Rectal smooth muscle tissue (tissue), 1 donor: ENCODE results near the gene AGPAT4.

Experiments used
- H3K27ac ChIP-seq: one replicate; pipeline ENCODE4 v1.7.0; 2013; ENCODE audit warnings: low read depth, low read length, inconsistent platforms
- H3K27me3 ChIP-seq: one replicate; pipeline ENCODE4 v1.7.0; 2013; ENCODE audit warnings: low read length; ENCODE audit not compliant: control insufficient read depth, insufficient read depth
- H3K36me3 ChIP-seq: one replicate; pipeline ENCODE4 v1.7.0; 2013; ENCODE audit warnings: low read length; ENCODE audit not compliant: control insufficient read depth, insufficient read depth
- H3K4me1 ChIP-seq: one replicate; pipeline ENCODE4 v1.7.0; 2013; ENCODE audit warnings: low read length; ENCODE audit not compliant: control insufficient read depth, insufficient read depth
- H3K4me3 ChIP-seq: one replicate; pipeline ENCODE4 v1.7.0; 2013; ENCODE audit warnings: low read length
- H3K9ac ChIP-seq: one replicate; pipeline ENCODE4 v1.7.0; 2013; ENCODE audit warnings: low read length

The AGPAT4 gene

DNA sequence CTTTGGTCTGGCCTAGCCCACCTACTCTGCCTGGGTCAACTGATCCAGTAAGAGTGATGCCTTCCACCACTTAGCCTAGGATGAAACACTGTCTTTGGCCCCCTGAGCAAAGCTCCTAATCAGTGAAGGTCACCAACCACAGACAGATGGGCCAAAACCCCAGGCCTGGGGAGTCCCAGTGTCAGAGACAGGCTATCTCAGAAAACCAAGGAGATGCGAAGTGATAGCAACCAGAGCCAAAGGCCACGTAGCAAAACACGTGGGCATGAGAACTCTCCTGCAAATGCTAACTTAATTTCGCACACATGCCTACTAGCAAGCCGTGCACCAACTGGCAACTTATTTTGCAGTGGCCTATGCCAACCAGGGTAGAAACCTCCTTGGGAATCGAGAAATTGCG is 29.1 kb downstream of the AGPAT4 start:
- no peaks in the 10 kb centered on the region for H3K27me3 ChIP-seq
- H3K27ac ChIP-seq, result no peak overlapping the region
- no peaks in the 10 kb centered on the region for H3K36me3 ChIP-seq
- H3K4me3 ChIP-seq, result no peak overlapping the region
- no peaks in the 10 kb centered on the region for H3K4me1 ChIP-seq
- no peak overlapping the region for H3K9ac ChIP-seq

DNA sequence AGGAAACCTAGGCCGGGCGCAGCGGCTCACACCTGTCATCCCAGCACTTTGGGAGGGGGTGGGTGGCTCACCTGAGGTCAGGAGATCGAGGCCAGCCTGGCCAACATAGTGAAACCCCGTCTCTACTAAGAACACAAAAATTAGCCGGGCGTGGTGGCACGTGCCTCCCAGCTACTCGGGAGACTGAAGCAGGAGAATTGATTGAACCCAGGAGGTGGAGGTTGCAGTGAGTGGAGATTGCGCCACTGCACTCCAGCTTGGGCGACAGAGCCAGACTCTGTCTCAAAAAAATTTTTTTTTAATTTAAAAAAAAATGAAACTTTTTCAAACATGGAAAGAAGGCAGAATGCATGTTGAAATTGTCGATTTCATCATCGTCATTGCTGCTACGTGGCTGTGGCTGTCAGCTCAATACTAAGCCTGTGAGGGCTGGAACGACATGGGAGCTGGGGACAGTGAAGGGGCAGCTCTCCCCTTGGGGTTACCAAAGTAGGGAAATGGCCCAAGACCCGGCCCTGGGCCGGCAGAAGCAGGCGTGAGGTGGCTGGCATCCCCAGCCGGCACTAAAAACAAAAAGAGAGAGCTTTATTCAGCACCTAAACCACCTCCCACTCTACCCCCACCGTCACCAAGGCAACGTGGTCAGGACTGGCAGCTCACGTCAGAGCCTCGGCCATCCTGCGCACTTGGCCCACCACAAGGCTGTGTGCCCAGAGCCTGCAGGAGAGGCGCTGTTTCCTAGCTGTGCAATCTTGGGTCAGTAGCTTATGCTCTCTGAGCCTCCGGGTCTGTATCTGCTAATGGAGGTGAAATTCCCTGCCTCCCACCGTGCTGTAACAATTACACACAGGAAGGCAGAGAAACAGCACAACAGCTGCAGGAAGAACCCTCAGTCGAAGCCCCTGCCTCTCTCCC is 30.8 kb downstream of the AGPAT4 start:
- Histone ChIP-seq H3K27me3 (no peaks in the 10 kb centered on the region), H3K27ac (no peak overlapping the region), H3K4me1 (peaks cover 2% of the 10 kb centered on the region), H3K9ac (no peak overlapping the region), H3K36me3 (no peaks in the 10 kb centered on the region), H3K4me3 (no peak overlapping the region)

DNA sequence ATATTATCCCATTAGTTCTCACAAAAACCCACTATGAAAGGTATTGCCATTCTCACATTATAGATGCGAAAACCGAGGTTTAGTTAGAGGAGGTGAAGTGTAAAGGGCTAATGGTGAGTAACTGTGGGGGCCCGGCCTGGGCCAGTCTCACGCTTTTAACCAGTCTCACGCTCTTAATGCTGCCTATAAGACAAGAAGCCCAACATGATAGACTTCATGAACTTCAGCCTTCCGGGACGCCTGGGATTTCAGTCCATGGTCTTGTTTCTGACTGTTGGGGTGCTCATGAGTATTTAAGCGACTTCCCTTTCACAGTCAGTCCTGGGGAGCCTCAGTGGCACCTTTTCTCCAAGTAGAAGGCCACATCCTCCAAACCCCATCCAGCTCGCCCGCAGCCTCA is 31.7 kb downstream of the AGPAT4 start:
- H3K27me3 ChIP-seq, result no peaks in the 10 kb centered on the region

DNA sequence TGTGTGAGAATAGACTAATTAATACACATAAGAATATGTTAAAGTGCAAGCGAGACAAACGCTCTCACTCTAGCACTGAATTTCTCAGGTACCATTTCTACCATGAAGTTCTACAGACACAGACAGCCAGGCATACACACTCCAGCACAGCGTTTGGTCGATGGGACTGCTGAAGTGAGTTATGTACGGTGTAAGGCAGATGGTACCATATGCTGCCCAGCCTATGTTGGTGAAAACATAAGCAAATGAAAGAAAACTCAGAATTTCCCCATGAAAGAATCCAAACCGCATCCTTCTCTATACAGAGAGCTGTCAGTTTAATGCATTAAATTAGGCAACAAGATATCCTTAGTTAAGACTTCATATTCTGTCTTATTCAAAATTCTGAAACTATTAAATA is 34.9 kb downstream of the AGPAT4 start:
- peaks cover 20% of the 10 kb centered on the region for H3K4me1 ChIP-seq
- H3K36me3 ChIP-seq, result no peaks in the 10 kb centered on the region
- no peaks in the 10 kb centered on the region for H3K27me3 ChIP-seq
- no peak overlapping the region for H3K4me3 ChIP-seq
- H3K27ac ChIP-seq, result no peak overlapping the region
- no peak overlapping the region for H3K9ac ChIP-seq

More for the DNA sequence above, 31.7 kb downstream of the AGPAT4 start:
- no peak overlapping the region for H3K4me3 ChIP-seq
- no peaks in the 10 kb centered on the region for H3K36me3 ChIP-seq
- peaks cover 6% of the 10 kb centered on the region for H3K4me1 ChIP-seq
- H3K9ac ChIP-seq, result no peak overlapping the region
- H3K27ac ChIP-seq, result no peak overlapping the region

DNA sequence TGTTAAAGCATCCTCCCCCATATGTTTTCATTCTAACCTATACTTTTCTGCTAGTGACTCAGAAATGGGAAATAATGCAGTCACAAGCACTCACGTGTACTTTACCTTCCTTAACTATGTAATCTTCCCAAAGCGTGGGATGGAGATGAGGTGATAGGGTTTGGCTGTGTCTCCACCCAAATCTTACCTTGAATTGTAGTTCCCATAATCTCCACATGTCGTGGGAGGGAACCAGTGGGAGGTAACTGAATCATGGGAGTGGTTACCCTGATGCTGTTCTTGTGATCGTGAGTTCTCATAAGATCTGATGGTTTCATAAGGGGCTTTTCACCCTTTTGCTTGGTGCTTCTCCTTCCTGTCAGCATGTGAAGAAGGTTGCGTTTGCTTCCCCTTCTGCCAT is 35.4 kb downstream of the AGPAT4 start:
- Histone ChIP-seq H3K4me1 (peaks cover 22% of the 10 kb centered on the region), H3K36me3 (no peaks in the 10 kb centered on the region), H3K9ac (no peak overlapping the region), H3K27ac (no peak overlapping the region), H3K27me3 (no peaks in the 10 kb centered on the region), H3K4me3 (no peak overlapping the region)

DNA sequence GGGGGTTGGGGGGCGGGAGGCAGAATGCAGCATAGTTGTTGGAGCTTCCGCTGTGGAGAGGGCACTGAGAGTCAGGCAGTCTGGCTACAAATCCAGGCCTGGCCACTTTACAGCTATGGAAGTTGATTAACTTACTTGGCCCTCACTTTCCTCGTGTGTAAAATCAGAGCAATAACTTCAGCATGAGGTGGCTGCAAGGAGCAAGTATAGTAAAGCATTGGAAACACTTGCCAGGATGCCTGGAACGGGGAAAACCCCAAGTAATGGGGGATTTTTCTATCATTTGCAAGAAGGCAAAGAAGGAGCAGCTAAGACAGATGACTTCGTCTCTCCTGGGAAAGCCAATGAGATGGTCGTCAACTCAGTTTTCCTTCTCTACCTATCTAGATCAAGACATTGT is 35.8 kb downstream of the AGPAT4 start:
- Histone ChIP-seq H3K36me3 (no peaks in the 10 kb centered on the region), H3K4me3 (no peak overlapping the region), H3K4me1 (peaks cover 22% of the 10 kb centered on the region), H3K27ac (no peak overlapping the region), H3K9ac (no peak overlapping the region), H3K27me3 (no peaks in the 10 kb centered on the region)

DNA sequence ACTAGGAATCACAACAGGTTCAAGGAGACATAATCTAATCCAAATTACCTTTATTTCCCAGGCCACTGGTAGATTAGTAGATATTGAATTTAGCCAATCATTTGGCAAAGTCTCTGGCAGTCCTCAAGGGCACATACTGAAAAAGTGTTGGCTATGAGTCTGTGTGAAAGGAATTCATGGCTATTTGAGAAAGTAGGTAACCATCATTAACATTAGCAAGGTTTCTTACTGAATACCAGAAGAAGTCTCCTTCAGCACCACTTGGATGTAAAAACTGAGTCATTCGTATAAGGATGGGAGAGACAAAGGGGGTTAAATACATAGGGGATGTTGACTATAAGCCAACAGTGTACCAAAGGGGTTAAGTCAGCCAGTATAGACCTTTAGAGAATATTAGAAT is 36.7 kb downstream of the AGPAT4 start:
- Histone ChIP-seq H3K4me1 (peaks cover 22% of the 10 kb centered on the region), H3K4me3 (no peak overlapping the region), H3K27me3 (no peaks in the 10 kb centered on the region), H3K36me3 (peaks cover under 1% of the 10 kb centered on the region), H3K9ac (no peak overlapping the region), H3K27ac (no peak overlapping the region)

DNA sequence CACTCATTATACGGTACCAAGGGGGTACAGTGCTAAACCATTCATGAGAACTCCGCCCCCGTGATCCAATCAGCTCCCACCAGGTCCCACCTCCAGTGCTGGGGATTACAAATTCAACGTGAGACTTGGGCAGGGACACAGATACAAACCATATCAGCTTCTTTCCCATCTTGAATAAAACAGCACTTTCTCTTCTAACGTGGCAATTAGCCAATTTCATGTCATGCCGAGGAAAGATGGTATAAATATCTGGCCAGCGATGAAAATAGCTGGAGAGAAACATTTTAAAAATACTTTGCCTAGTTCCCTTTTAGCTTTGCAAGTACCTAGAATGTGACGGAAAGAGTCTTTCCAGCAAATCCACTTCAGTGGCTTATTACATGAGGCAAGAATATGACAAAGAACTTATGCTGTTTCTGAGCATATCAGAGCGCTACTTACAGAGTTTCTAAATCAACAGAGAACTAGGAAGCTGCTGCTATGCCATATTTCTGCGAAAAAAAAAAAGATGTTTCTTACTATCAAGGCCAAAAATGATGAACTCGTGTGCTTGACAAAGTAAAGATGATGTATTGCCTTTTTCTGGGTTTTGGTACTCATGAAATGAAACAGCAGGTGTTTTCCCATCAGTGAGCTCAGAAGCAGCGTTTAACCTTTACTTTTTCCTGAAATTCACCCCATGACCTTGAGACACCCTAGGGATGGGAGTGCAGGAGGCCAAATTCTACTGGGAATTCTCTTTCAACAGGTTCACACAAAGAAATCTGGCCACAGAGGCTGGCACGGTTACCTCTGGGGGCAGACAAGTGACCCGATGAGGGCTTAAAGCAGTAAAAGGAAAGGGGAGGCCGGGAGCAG is 37.9 kb downstream of the AGPAT4 start:
- no peak overlapping the region for H3K4me3 ChIP-seq
- H3K36me3 ChIP-seq, result peaks cover 3% of the 10 kb centered on the region
- peak overlapping the region; percentile 24 for H3K27ac ChIP-seq
- H3K27me3 ChIP-seq, result no peaks in the 10 kb centered on the region
- H3K4me1 ChIP-seq, result peaks cover 22% of the 10 kb centered on the region
- no peak overlapping the region for H3K9ac ChIP-seq

DNA sequence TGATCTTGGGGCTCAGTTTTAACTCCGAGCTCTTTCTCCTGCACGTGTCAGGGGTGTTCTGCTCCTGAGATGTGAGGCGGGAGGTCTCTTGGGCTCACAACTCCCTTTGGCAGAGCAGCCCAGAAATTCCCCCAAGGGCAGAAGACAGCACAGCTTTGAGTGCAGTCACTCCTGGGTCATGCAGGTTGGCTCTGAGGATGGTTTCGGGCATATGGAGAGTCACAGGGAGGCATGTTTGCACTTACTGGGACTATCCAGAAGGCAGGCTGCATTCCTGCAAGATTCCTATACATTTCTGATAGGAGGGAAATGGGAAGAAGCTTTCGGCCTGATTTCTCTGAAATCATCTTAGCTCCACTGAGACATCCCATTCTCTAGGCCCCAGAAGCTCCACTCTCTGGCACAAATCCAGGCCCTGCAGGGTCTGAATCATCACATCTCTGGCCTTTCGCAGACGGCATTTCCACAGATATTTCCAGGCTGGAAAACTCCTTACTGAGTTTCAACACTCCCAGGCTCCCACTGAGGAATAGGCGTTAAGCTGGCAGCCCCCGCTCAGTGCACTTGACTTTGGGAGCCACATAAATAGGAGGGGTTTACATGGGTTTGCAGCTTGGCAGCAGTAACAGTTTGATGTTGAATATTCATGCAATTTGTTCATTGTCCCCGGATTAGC is 39.7 kb downstream of the AGPAT4 start:
- H3K4me3 ChIP-seq, result no peak overlapping the region
- H3K36me3 ChIP-seq, result peaks cover 3% of the 10 kb centered on the region
- no peaks in the 10 kb centered on the region for H3K27me3 ChIP-seq
- no peak overlapping the region for H3K27ac ChIP-seq
- peaks cover 28% of the 10 kb centered on the region for H3K4me1 ChIP-seq
- H3K9ac ChIP-seq, result no peak overlapping the region

DNA sequence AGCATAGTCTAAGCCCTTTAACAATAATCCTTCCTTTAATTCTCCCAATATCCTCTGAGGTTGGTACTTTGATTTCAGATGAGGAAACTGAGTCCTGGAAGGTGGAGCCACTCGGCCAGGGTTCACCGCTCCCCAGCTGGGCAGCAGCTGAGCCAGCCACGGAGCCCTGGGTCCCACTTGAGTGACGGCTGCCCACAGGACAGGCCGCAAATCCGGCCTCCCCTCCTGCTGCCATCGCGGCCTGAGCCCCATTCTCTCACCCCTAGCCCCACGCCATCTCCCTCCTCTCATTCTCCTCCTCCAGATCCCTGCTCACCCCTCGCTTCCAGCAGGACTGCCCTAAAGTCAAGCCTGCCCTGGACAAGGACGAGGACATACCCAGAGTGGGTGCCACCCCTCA is 41.4 kb downstream of the AGPAT4 start:
- peaks cover 35% of the 10 kb centered on the region for H3K4me1 ChIP-seq
- H3K9ac ChIP-seq, result no peak overlapping the region
- H3K27me3 ChIP-seq, result no peaks in the 10 kb centered on the region
- H3K27ac ChIP-seq, result no peak overlapping the region
- no peak overlapping the region for H3K4me3 ChIP-seq
- H3K36me3 ChIP-seq, result peaks cover 3% of the 10 kb centered on the region

DNA sequence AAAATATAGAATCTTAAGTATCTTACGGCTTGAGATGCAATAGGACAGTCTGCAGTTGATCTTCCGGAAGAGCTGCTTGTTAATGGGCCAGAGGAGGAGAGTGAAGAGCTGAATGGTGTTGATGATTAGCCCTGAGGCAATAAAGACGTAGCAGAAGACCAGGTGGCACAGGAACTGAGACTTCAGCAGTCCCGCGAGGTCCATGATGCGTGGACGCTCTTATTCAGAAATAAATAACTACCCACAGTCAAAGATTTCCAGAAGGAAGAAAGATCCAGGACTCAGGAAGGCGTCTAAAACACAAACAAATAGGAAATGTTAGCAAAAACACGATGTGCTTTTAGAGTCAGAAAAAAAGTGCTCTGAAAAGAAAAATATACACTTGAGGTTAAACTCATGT is 41.9 kb downstream of the AGPAT4 start:
- Histone ChIP-seq H3K9ac (no peak overlapping the region), H3K4me1 (peaks cover 39% of the 10 kb centered on the region), H3K4me3 (no peak overlapping the region), H3K27ac (no peak overlapping the region), H3K36me3 (peaks cover 3% of the 10 kb centered on the region), H3K27me3 (no peaks in the 10 kb centered on the region)

DNA sequence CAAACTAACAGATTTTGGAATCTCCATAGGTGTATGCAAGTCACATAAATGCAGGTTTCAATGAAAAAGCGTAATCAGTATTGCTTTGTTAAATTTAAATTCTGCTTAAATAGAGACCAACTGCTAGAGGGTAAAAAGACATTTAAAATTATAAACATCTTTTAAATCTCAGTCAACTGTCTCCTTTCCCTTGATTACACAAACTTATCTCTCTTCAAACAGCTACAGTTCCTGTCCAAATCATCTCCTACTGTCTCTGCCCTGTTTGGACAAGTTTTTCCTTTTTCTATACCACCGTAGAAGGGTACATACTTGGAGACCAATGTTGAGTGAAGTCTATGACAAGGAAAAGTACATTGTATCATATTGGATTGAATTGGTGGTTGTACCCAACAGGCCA is 43.5 kb downstream of the AGPAT4 start:
- Histone ChIP-seq H3K4me1 (peaks cover 33% of the 10 kb centered on the region), H3K27ac (no peak overlapping the region)

More for the DNA sequence above, 43.5 kb downstream of the AGPAT4 start:
- no peaks in the 10 kb centered on the region for H3K27me3 ChIP-seq
- peaks cover 3% of the 10 kb centered on the region for H3K36me3 ChIP-seq
- no peak overlapping the region for H3K9ac ChIP-seq
- H3K4me3 ChIP-seq, result no peak overlapping the region
